NB4 (cell line): ENCODE results near the gene CLDND1.

Source experiments
- CTCF ChIP-seq: IDR thresholded peaks from one replicate; pipeline ENCODE4 v1.5.1; 2012; ENCODE audit warnings: low read depth, low read length
- MYC ChIP-seq: IDR thresholded peaks from 2 replicates; pipeline ENCODE4 v1.6.1; 2011; ENCODE audit warnings: low read depth, low read length
- POLR2A ChIP-seq: IDR thresholded peaks from 2 replicates; pipeline ENCODE4 v1.6.1; 2011; ENCODE audit warnings: mild to moderate bottlenecking; ENCODE audit not compliant: insufficient read length; ENCODE audit errors: extremely low read depth

- TF ChIP-seq CTCF (no peak), MYC (no peak), POLR2A (no peak)
These were observed 31.1 kb upstream of the CLDND1 start for GRCh38 chr3:98553753-98554152.
